HG03064 (cell line): Measurements from ENCODE around the gene CHSY1.

Experiments
- ATAC-seq: cut with Tn5 transposase; IDR thresholded peaks from one replicate; pipeline ENCODE4 v1.9.1; 2021; ENCODE audit warnings: low read depth; ENCODE audit not compliant: unreplicated experiment

The CHSY1 gene

DNA sequence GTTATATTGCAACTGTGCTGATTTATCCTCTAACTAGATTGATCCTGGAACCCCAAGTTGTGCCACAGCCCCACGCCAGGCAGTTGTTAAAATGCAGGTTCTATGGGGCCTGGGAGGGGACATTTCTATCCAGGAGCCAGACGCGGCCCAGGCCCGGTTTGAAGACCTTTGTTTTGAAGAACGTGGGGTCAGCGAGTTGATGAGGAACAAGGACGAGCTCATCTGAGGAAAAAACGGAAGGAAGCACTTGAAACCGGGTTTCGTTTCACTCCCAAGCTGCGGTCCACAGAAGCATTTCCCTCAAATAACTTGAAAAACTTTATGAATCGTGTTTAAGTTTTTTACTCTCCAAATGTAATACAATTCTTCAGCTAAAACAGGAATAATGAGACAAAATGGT is 76.4 kb downstream of the CHSY1 start:
- ATAC-seq = no peak

DNA sequence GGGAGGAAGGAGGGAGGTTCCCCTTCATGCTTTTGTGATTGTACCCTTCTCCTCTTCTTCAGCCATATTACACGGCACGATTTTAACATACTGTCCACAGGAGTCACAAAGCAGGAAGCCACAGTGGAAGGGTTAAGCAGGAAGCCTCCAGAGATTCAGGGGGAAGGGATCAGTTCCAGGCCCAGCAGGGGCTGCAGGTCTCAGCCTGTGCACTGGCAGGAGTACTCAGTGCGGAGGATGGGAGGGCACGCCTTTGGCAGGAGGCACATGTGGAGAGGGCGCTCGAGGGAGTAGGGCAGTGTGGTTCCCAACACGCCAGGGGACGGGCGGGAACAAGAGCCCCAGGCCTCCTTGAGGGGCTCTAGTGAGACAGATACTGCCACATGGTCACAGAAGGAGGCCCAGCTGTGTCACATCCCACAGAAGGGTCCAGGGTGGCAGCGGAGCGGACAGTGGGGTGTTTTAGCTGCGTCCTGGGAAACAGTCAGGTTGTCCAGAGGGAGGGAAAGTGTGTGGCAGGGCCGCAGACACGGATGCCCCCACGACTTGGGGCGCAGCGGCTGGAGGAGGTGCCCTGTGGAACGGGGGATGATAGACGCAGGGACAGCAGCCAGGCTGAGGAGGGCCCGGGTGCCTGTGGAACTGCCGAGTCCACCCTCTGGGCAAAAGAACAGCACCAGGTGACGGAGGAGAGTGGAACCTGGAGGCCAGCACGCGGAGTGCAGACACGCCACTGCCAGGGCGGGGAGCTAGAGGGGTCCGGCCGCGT is 77.5 kb downstream of the CHSY1 start:
- no peak for ATAC-seq

DNA sequence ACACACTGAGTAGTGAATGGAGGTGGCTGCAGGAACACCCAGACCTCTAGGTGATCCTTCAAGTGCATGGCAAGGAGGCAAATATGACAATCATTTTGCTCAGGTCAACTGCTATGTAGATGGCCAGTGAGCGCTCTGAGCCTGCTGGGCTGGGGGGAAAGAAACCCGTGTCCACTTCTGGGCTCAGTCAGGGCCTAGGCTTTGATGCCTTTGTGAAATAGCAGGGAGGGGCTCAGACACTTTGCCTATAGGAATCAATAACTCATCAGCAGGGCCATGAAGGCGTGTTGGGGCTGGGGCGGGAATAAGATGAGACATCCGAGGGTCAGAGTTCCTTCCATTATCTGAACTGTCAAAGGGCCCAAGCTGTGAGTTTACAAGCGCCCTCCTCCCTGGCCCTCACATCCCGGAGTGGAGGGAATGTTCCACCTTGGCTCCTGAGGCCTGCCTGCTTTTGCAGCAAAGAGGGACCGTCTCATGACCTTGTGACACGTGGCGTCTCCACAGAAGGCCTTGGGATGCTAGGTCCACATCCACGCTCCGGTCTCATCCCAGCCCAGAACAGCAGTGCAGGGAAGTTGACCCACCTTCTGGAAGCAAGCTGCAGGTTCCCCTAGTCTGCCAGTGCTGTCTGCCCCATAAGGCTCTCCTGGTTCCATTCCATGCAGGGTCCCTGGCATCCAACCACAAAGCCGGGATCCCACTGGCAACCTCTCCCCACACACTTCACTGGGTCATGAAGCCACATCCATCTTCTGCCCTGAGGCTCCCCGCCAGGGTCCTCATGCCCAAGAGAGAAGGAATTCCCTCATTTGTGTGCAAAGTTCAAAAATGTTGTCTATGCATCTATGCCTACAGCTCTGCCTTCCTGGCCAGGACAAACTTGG is 78.4 kb downstream of the CHSY1 start:
- ATAC-seq = no peak

DNA sequence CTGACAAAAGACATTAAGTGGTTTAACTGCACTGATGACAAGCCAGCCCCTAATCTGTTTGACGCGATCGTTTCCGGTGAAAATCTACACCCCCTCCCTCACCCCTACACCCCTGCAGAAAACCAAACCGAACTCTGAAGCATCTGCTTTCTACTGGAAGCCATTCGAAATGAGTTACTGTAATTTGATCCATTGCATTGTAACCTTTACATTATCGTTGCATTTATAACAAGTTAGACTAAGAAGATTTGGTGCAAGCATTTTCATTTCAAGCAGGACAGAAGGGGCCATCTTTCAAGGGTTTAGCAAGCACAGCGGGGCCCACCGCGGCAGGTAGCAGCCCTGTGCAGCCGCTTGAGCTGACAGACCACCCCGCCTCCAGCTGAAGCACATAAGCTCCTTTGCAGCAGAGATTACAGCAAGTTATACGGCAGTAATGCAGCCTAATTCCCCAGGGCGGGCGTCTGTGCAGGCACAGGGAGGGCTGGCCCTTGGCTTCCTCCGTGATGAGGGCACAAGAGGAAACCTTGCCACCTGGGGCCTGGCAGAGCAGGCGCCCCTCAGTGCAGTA is 79.3 kb downstream of the CHSY1 start:
- ATAC-seq = no peak

DNA sequence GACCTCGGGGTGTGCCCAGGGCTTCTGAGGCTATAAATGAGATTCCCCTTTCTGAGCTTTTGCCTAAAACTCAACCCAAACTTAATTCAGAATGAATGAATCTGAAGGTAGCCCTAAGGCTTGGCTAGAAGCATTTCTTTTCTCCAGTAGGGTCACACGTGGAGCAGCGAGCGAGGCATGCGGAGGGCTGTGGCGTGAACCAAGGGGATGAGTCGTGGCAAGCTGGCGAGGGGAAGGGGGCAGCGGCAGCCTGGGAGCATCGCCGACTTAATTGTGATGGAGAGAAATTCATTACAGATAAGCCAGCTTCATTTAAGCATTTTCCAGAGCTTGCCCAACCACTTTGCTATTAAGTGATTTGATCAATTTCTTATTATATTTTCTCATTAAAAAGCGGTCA is 79.9 kb downstream of the CHSY1 start:
- no peak for ATAC-seq

DNA sequence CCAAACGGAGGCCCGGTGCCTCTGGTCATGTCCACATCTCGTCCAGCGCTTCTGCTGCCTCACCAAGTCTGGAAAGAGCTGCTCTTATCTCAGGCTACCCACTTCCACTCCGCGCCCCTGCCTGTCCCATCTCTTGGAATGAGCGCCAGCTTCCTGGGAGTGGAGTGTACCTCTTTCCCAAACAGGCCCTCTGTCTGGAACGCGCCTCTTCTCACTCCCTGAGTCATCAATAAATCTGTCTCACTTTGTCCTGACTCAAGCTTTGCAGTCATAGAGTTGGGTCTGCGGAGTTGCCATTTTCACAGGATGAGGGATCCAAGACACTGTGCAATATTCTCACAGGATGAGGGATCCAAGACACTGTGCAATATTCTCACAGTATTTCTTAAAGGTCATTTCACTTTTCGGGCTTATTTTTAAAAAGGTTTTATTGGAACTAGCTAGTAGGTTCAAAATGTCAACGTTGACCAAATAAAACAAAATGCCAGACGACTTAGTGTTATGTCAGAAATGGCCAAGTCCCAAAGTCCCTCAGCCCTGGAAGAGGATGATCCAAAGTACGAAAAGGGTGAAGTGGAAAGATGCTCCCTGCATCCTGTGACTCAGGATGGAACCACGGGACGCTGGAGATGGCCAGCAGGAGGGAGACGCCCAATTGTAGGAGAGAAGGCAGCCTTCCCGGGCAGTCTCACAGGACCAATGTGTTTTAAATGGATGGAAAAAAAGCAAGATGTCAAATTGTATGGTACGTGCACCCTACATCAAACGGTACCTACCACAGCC is 81.1 kb downstream of the CHSY1 start:
- no peak for ATAC-seq

DNA sequence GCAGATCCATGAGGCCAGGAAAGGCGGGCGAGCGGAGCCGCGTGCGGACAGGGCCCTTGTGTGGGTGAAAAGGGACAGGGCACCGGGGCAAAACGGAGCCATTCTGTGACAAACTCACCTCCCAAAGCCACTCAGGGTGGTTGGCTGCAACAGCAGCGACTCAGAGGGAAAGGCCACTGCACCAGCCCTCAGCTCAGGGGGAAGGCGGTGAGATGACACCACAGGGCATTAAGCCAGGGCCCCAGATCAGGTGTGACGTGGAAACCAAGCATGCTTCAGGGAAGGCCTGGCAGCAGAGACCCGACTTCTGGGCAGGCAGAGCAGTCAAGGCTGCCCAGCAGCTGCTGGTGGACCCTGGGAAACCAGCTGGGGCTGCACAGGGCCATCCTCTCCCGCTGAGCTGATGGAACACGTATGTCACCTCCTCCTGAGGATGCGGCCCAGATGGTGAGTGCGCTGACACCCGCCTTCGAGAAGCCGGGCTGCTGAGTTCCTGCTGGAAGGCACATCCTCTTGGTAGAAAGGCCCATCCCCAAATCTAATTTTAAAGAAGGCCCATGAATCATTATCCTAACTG is 82.3 kb downstream of the CHSY1 start:
- ATAC-seq = no peak

DNA sequence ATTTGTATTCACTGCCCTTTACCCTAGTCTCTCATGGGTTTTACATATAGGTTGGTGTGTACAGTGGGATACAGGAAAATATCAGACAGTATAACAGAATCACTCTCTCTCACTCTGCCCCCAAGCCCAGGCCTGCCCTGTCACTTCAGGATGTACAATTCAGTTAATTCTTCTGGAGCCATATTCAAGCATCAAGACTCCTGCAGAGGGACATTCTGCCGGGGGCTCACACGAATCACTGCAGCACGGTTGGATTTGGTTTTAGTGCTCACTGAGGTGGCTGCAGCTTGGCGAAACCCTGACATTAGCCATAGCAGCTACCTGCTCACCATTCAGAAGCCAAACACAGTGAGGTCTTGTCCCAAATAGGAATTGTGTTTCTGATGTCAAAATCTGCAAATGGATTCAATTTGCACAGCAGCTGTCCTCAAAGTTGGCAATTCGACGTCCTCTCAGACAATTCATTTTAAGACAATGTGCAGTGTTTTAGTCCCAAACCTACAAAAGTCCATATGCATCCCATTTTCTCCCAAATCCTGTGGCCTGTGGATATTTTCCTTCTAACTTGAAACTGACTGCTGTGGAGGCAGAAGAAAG is 82.9 kb downstream of the CHSY1 start:
- ATAC-seq = no peak

DNA sequence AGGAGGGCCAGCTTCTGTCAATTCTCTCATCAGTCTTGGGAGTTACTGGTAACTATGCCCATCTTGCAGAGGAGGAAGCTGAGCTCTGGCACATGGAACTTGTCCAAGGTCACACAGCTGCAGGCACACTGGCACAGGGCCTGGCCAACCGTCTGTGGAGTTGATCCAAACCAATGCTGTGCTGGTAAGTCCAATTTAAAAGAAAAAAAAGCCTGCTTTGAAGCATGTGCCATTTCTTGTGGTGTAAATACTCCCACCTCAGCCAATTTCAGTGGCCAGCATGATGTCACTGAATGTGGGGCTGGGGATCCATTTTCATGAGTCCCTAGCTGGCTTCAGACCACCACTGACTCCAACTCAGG is 83.4 kb downstream of the CHSY1 start:
- no peak for ATAC-seq

DNA sequence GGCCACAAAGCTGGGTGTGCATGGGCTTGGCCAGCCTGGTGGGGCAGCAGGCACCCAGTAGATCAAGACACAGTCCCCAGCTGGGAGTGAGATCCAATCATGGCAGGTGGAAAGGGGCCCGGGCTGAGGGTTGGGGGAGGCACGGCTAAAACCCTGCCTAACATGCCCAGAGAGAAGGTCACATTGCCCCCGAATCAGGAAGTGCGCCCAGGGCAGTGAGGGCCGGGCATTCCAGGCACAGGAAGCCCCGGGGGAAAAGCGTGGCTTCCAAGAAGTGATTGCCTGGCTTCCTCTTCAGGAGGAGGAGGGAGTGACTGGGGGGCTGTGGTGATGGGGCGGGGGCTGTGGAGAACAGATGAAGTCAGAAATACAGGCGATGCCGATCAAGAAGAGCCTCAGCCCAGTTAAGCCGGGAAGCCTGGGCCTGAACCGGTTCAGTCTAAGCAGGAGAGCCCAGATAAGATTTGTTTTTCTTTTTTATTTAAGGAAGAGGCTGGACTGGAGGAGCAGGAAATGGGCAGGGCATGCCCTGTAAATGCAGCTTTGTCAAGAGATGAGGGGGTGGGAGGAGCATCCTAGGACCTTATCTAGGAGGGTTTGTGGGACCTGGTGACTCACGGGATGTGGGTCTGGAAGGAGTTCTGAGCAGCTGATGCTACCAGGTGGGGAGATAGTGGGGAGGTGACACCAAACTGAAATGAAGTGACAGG is 83.9 kb downstream of the CHSY1 start:
- ATAC-seq = peak; percentile 61

DNA sequence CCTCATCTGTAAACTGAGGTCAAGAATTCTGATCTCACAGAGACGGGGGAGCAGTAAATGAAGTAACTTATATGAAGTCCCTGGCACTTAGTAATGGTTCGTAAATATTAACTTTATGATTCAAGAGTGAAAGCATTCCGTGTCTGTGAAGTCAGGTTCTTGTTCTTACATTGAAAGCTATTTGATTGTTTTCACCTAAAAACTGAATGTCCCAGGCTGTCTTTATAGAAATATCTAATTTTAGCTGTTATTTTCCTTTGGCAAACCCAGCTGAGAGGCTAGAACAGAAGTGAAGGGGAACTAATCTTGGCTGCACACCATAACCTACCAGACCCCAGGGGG is 84.5 kb downstream of the CHSY1 start:
- no peak for ATAC-seq

DNA sequence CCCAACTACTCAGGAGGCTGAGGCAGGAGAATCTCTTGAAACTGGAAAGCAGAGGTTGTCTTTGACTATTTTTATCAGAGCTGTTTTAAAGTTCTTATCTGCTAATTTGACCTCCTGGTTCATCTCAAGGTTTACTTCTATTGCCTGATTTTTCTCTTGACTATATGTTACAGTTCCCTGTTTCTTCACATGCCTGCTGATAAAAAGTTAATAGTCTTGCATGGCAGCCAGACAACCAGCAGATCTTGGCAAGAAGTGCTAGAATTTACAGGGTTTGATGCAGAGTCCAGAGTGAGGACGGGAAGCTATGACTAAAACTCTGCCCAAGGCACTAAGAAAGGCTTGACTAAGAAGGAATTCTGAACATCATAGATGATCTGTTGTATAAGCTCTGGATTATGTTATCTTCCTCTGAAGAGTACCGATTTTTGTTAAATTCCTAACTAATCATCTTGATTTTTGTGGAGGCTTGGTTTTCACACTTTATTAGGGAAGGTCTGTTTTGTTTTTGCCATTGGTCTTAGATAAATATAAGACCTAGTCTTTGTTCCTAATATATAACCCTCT is 85.9 kb downstream of the CHSY1 start:
- ATAC-seq = no peak

DNA sequence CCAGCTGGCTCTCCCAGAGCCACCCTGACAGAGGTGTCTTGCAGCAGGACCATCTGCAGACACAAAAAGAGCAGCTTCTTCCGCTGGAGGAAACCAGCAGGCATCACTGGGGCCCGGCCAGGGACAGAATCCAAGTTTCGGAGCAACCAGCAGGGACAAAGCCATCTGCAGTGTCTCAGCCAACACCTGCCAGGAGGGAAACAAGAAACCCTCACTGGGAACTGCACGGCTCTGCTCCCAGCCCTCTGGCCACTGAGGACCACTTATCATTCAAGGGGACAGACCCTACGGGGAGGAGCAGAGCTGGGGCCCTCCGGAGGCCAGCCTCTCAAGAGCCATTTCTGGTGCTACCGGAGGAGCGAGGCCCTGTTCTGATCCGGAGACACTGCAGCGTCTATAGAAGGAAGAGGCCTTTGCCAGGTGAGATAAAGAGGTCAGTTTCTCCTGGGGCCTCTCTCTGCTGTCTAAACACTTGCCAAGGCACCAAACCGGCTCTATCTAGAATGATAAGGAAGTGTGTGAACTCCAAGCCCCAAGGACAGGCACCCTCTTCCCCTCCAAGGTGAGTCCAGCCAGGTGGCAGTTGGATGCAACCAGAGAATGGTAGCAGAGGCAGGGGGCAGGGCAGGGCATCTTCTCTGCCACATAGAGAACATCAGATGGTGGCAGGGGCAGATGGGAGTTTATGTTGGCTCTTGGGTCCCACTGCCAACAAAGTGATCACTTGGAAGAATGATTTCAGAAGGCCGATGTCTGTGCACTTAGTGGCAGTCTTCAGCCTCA is 89.0 kb downstream of the CHSY1 start:
- ATAC-seq = no peak

DNA sequence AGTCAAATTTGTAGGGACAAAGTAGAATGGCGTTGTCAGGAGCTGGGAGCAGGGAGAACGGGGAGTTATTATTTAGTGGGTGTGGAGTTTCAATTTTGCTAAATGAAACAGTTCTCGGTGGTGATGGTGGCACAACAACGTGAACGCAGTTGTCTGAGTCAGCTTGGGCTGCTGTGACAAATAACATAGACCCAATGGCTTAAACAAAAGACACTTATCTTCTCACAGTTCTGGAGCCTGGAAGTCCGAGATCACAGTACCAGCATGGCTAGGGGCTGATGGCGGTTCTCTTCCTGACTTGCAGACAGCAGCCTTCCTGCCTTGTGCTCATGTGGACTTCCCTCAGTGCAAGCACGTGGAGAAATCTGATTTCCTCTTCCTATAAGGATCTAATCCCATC is 90.2 kb downstream of the CHSY1 start:
- ATAC-seq = no peak

DNA sequence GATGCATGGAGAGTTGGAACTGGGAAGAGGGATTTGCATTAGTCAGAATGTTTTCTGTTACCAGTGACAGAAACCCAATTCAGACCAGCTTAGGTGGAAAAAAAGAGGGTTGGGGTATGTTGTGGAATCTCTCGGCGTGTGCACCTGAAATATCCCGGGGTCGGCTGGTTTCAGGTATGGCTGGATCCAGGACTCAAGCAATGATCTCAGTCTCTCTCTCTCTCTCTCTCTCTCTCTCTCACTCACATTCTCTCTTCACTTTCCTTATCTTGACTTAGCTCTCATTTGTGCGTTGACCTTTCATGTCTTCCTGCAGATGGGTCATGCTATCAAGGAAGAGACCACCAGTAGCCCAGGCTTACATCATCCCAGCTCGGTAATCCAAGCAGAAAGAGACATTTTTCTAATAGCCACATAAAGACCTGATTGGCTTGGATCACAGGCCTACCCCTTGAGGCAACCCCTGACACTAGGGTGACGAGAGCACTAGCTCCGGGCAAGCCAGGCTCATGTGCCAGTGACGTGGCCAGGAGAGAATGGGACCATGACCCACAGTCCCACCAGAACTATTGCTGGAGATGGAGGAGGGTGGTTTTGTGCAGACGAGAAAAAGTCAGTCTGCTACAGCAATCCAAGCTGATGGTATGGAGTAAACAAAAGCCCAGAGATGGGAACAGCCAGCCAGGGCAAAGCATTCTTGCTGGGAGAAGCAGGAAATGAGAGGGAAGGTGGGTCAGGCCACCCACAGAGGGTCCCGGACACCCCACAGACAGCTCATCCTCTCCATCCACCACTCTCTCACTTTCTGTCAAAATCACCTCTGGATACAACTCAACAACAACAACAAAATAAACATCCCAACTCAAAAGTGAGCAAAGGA is 91.7 kb downstream of the CHSY1 start:
- ATAC-seq = no peak

DNA sequence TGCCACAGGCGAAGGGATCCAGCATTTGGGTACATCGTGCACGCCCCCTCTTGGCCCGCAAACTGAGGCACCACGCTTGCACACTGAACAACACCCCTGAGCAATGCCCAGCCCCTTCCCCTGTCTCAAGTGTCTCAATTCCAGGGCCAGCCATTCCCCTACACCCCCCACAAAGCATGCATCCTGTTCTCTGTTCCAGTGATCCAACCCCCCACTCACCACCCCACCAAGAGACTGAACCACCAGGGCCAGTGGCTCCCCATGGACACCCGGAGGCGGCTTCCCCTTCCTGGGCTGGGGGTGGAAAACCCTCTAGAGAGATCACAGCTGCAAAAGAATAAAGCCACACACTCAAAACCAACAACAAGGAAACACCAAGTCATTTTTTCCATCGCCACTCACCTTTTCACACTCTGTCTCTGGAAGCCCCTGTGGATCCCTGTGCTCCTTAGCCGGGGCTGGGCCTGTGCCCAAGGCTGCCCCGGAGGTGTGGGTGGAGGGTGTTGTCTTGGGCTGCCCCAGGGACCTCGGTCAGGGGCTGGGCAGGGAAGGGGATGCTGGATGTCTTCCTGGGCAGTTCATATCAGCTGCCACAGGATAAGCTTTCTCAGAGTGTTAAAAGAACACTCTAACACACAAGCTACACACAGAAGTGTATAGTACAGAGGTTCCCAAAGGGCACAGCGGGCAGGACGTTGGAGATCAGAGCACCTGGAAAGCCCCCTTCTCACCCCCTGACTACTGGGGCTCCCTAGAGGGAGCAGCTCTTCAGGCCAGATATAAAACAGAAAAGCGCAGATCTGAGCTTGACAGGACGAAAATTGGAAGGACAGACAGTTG is 92.5 kb downstream of the CHSY1 start:
- ATAC-seq = no peak
